HG03575 (cell line): Measurements from ENCODE around the gene KRT6B.
"Not testable (repeated sequence)": the region's sequence is repeated elsewhere in the genome, so short reads cannot be mapped to it uniquely, and the experiment has no call there.

Experiments used
- ATAC-seq: cut with Tn5 transposase; IDR thresholded peaks from one replicate; pipeline ENCODE4 v1.9.1; 2021; ENCODE audit not compliant: unreplicated experiment, insufficient number of reproducible peaks, low FRiP score; ENCODE audit errors: extremely low read depth

KRT6B gene

DNA sequence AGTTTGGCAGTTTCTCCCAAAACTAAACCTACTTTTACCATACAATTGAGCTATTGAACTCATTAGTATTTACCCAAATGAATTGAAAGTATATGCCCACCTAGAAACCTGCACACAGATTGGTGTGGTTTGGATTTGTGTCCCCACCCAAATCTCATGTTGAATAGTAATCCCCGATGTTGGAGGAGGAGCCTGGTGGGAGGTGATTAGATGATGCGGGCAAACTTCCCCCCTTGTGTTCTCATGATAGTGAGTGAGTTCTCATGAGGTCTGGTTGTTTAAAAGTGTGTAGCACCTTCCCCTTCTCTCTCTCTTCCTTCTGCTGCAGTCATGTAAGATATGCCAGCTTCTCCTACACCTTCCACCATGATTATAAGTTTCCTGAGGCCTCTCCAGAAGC, 25.7 kb upstream of the KRT6B start:
- ATAC-seq: no peak

- ATAC-seq: no peak
These were observed 22.3 kb upstream of the KRT6B start for GRCh38 chr12:52474212-52474611.

DNA sequence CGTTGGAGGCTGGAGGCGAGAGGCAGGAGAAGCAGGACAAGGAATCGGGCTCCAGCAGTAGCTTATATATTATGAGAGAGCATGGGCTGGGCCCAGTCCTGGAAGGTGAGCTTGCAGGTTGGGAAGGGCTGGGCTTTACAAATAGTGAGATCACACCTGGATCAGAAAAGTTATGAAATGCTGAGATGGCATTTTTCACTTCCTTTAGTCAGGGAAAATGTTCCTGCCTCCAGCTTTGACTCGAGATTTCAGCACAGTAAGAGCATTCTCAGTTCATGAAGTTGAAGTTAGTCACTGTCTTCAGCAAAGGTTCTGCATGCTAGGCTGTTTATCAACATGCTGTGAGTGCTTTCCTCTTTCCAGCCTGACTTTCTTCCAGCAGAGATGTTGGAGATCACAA, 21.8 kb upstream of the KRT6B start, which contains the start of gene KRT6C:
KRT6C (minus strand) TSS at position 38 of the 400 bp plus-strand sequence. CDS start 68 bp downstream, outside the sequence.
- ATAC-seq: no peak

DNA sequence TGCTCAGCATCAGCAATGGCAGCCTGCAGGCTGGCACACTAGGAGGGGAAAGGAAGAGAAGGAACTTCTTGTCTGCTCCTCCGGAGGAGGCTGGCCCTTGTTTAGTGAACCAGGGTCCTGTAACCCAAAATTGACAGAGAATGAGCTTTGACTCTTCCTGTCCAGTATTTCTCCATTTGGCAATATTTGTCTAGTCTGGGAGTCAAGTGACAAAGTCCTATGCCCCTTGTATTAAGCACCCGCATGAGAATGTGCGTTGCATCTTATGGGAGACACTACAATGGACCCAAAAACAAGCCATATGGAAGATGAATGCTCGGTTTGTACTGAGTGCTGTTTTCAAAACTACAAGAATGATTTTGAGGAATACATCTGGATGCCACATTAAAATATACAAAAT, 17.9 kb upstream of the KRT6B start:
- no peak for ATAC-seq

- ATAC-seq: no peak
These were observed 13.0 kb upstream of the KRT6B start for GRCh38 chr12:52464897-52465296.

GRCh38 chr12:52461693-52462092, 9.7 kb upstream of the KRT6B start:
- no peak for ATAC-seq

DNA sequence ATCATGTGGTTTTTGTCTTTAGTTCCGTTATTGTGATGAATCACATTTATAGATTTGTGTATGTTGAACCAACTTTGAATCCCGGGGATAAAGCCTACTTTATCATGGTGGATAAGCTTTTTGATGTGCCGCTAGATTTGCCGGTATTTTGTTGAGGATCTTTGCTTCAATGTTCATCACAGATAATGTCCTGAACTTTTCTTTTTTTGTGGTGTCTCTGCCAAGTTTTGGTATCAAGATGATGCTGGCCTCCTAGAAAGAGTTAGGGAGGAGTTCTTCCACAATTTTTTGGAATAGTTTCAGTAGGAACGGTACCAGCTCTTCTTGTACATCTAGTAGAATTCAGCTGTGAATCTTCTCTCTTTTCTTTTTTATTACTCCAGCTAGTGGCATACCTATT, 6.9 kb upstream of the KRT6B start:
- no peak for ATAC-seq

DNA sequence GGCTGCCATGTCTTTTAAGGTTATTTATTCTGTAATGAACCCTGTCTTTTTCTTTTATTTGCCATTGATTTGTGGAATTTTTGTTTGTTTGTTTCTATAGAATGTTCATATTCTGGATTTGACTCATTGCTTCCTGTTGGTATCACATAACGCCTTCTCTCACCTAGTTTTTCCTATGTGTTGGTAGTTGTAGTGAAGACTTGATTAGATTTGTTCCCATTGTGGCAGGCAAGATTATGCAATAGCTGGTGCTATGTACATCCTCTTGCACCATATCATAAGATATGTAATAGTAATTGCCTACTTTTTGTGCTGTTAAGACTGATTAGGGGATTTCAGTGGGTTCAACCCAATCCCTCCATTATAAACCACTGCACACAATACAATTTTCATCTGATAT, 3.9 kb upstream of the KRT6B start:
- no peak for ATAC-seq

GRCh38 chr12:52454411-52455201, 2.7 kb upstream of the KRT6B start:
- ATAC-seq: no peak

DNA sequence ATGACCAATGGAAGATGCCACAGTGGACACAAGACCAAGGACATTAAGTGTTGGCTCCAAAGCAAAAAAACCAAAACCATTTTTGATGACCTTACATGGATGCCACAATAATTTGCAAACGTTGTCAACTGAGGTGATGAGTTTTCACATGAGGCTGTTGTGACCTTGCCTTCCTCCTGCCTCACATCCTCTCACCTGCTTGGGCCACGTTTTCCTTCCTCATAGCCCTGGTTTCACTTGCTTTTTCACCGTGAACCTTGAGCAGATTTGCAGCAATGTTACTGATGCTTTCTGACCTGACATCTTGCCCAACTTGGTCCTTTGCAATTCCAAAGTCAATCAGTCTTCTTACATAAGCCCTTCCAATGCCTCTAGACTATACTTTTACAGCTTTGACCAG, 3.7 kb downstream of the KRT6B start:
- ATAC-seq: no peak

DNA sequence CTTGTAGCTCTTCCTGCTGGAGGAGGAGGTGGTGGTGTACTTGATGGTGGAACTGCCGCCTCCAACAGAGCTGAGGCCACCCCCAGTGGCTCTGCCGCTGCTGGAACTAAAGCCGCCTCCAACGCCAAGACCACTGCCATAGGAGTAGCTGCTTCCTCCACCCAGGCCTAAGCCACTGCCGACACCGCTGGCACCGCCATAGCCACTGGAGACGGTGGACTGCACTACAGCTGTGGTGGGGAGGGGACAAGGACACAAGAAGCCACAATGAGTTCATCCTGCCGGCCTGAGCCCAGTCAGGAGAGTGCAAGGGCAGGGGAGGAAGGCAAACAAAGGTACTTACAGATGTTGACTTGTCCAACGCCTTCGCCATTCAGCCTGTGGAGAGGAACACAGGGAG, 4.8 kb downstream of the KRT6B start:
- not testable (repeated sequence) for ATAC-seq

DNA sequence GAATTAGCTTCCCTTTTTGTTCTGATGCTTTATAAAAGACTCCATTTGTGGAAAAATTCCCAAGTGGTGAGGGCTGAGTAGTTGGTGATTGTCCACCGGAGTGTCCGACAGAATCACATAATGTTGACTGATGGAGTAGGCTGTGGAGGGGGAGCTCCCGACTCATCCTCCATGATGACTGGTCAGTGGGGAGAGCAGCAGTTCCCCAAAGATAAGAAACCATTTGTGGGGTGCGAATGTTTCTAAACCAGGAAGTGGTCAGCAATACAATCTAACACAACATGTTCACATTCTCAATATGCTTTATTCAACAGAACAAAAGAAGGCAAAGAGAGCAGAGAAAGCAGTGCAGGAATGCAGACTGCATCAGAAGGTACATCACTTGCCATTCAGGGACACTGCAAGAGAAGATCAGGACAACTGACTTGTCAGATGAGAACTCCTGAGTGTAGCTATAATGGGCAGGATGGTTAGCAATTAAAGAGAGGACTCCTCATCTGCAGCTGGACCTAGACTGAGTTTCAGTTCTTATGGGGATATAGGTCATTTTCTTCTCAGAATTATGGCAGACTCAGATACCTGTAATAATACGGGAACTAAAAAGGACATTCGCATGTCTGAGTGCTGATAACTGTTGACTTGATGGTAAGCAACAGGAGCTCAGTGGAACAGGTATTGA, 5.4 kb downstream of the KRT6B start:
- no peak for ATAC-seq

GRCh38 chr12:52445876-52446275, 6.1 kb downstream of the KRT6B start:
- no peak for ATAC-seq

GRCh38 chr12:52444647-52445595, 7.0 kb downstream of the KRT6B start:
- no peak for ATAC-seq

- ATAC-seq: no peak
These were observed 8.0 kb downstream of the KRT6B start for GRCh38 chr12:52443966-52444365.

DNA sequence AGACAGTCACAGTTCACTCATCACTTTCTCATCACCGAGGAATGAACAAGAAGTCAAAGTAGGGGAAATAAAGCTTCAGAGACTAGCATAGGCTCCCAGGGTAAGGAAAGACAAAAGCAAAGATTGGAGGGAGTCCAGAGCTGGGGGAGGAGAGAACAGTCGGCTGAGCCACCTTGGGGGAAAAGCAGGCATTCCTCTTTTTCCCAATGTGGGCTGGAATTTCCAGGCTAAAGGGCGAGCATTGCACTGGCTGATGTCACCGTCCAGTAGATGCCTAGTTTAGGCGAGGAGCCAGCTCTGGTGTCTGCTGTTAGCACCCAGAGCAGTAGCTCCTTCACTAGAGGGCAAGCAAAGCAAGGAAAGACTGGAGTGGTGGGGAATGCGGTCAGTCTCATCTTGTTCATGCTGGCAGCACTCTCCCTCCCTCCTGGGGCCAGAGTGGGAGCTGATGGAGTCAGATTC, 9.3 kb downstream of the KRT6B start:
- no peak for ATAC-seq

DNA sequence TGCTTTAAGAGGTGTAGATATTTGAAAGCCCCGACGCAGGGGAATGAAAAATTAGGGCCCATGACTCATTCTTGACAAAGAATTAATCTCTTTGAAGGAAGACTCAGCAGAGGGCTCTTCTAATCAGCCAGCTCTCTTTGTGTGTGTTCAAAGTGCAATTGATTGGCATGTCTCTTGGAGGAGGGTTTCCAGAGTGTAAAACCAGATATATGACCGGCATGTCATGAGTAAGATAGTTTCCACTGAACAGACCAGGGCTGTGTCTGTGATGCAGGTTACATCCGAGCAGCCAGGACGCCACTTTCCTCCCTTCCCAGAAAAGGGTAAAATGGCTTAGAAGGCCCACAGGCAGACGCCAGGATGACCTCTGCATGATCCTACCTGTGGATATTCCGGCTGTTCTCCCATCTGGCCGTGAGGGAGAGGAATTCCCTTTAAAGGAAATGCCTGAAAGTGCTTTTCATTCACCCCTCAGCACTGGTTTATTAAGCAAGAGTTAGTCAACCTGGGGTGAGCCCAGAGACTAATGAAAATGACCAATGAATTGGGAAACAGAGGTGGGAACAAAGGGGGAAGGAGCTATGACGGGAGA, 10.5 kb downstream of the KRT6B start:
- ATAC-seq: no peak

- ATAC-seq: no peak
These were observed 11.1 kb downstream of the KRT6B start for GRCh38 chr12:52440821-52441319.

- ATAC-seq: no peak
These were observed 12.1 kb downstream of the KRT6B start for GRCh38 chr12:52439845-52440244.
